Measurements from ENCODE around the gene UBE2I.

GRCh38 chr16:1331712-1332617 is 22.5 kb downstream of the UBE2I start:
- TF ChIP-seq CTCF (IDR thresholded peaks at IDR 0.05), result no peak
- TF ChIP-seq ZFX (IDR thresholded peaks at IDR 0.05; ENCODE audit: borderline replicate concordance), result no peak
